Fibroblast of skin of left quadriceps (primary cell): Measurements from ENCODE around the gene APOL4.
"Not testable (repeated sequence)": the region's sequence is repeated elsewhere in the genome, so short reads cannot be mapped to it uniquely, and the experiment has no call there.

Source experiments
- DNase-seq, 2 experiments: peaks; one replicate each; pipeline ENCODE4 v3.0.0-alpha.2; 2013; ENCODE audit warnings: low read depth in 2 of 2

Gene APOL4

DNA sequence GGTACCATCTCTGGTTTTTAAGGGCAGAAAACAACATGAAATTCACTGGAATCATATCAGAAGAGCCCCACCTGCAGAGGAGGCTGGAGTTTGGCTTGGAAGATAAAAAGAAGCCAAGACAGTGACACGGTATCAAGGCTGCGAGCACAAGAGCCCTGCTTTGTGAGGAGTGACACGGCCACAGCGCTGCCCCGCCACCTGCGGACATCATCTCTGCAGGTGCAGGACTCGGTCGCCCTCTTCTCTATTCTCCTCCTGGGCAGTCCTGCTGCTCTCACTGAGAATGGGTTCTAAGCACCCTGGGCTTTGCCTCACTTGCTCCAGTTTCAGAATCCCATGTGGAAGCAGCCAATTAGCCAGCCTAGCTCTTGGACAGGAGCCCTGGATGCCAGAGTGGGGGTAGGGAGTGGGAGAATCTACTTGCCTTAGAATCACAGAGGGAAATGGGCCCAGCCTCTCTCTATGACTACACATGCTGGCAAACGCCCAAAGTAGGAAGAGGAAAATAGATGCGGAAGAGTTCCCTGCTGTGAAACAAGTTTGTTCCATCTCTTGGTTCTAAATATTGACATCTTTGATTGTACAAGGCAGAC, 17.1 kb downstream of the APOL4 start:
- no peak for DNase-seq

DNA sequence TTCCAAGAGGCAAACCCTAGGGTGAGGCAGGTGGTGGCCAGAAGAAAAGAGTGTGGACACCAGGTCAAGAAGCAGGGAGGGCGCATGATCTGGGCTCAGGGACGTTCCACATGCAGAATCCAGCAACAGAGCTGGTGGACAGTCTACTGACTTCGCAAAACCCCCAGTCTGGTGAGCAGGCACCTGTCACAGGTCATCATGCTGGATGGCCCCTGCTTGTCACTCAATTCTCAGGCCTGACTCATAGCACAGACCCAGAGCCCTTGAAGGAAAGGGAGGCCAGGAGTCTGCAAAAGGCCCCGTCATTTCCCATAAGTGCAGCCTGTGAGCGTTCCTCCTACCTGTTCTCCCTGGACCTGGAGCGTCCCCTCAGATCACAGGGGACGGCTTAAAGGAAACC, 18.2 kb downstream of the APOL4 start:
- no peak for DNase-seq

DNA sequence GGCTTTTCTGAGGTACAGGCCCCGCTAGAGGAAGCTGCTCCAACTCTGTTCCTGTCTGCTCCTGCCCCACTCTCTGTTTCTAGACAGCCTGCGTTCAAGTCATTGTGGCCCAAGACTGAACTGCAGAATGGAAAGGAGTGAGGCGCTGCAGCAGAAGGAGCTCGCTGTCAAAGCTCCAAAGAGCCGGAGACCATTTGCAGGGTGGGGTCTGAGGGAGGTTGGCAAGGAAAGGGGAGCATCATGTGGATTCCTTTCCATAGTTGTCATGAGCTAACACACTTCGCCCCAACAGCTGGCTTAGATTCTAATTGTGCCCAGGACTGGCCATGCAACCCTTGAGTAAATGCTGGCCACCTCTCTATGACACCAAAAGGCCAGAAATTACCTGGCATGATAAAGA, 18.8 kb downstream of the APOL4 start:
- no peak for DNase-seq

DNA sequence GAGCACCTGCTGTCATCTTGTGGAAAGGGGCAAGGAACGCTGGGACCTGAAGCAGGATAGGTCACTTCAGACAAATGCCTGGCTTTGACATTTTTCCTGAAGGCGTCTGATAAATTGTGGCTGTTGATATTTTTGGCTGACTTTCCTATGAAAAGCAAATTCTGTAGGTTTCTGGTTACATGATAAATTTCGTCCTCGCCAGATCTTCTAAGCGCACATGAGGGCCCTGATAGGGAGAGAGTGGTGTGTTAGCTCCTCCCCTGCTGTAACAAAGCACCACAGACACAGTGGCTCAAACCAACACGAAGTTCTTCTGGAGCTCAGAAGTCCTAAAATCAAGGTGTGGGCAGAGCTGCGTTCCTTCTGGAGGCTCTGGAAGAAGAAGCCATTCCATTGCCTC, 19.6 kb downstream of the APOL4 start:
- no peak for DNase-seq

DNA sequence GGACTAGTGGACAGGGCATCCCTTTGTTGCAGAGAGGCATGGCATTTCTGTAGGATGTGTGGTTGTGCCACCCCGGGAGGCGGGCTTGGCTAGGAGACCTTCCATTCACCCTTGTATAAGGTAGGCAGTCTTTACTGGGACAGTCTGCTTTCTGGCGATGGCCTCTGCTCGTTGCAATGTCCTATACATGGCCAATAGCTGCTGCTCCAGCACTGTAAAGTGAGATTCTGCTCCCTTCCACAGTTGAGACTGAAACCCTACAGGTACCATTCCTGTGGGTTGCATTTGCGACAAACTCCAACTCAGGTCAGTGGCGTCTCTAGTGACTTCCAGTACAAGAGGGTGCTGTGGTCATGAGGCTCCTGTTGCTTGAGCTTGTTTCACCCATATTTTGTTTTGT, 20.7 kb downstream of the APOL4 start:
- DNase-seq, result no peak

DNA sequence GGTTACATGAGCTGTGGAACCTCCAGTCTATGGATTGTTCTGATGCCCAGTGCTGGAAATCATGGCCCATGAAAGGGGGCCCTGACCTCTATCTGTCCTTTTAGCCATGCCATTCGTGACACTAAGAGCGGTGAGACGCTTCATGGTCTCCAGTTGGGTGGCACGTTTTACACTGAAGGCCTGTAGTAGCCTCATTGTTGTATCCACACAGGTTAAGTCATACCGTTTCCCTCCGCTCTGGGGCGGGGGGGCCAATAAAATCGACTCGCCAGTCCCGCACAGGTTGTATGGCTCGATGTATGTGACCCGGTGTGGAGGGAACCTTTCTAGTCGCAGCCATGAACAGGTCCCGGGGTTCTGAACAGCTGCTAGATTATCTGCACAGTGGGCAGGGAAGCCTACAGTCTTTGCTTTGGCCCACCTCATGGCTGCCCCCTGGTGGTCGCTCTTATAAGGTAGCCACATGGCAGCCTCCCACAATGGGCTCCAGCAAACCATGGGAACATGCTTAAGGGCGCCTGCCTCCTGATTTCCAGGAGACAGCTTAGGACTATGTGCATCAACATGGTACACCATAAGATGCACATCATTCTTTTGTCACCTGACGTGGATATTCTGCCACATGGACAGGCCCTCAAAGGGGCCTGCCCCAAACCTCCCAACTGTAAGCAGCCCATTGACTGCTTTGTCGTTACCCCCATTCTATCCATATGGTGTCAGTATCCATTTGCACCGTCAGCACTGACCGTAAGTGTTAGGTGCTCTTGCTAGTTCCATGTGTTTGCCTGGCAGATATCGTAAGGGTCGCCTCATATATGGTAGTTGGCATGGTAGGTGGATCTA, 21.4 kb downstream of the APOL4 start:
- DNase-seq, result no peak

DNA sequence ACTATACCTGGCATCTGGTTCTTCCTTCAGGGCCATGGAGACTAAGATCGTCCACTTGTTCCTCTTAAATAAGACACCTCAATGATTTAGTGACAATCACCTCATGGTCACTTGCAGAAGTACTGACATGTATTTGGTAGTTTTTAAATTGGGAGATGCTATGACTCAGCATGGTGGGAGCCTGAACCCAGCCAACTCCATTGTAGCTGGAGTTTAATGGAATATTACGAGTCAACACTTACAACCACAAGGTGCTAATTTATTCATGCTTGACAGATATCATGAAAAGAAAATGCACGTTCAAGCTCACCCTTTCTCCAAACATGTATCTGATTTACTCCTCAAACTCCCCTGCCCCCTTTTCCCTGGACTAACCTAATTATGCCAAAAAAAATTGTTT, 24.4 kb downstream of the APOL4 start:
- DNase-seq, result no peak

DNA sequence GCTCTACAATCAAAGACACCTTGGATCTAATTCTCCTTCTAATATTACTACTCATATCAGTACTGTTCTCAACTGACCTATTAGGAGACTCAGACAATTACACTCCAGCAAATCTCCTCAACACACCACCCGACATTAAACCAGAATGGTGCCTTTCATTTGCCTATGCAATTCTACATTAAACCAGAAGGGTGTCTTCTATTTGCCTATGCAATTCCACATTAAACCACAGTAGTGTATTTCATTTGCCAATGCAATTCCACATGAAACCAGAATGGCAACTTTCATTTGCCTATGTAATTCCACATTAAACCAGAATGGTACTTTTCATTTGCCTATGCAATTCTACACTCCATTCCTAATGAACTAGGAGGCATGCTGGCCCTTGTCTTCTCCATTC, 25.7 kb downstream of the APOL4 start:
- no peak for DNase-seq

DNA sequence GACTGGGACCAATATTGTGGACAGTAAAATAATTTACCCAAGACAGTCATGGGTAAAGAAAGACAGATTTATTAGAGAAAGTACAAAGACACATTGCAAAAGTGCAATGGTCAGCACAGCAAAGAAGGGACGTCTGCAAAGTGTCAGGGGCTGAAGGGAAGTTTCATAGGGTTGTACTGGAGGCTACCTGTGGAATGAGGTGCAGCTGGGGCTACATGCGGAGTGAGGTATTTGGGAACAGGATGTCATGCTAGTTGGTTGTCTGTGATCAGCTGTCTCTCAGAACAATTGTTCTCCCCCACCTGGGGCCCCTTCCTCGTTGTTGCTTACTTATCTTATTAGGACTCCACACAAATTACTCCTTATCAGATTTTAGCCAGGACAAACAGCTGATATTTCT, 29.7 kb downstream of the APOL4 start:
- DNase-seq, result no peak

DNA sequence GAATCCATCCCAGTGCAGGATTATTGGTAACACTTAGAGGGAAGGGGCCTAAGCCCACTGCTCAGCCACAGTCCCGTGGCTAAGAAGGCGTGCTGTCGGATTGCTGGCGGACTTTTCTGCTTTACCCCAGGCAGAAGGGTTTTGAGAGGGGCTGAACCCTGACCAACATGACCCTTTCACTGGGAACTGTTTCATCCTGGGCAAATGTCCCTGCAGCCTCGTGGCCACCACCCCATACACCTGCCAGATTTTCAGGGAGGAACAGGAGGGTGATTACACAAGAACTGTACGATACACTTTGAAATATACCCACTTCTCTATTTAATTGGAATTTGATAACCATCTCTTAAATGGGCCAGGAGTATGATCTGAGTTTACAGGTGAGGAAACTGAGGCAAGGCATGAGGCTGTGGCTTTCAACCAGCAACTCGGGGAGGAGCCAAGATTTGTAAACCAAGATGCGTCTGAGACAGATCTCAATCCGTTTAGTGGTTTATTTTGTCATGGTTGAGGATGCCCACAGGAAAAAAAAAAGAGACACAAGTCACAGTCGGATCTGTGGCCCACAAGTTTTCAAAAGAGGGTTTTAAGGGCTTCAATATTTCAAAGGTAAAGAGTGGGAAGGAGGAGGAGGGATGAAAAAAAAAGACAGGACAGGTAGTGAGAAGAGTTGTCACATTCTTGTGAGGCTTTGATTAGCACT, 34.9 kb downstream of the APOL4 start:
- DNase-seq, result no peak

DNA sequence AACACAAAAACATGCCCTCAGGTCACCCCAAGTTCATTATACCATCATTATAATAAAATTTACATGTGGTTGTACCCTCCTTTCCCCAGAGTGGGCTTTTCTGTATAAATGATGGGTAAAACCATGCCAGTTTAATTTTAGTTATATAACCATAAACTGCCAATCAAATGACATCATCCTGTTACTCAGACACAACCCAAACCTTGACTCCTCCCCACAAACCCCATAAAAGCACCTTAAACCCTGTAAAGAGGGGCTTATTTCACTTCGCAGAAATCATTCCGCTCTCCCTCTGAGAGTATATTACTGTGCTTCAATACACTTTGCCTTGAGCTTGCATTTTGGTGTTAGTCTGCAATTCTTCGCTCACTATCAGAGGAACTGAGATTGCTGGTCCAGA, 35.5 kb downstream of the APOL4 start:
- DNase-seq, result no peak

DNA sequence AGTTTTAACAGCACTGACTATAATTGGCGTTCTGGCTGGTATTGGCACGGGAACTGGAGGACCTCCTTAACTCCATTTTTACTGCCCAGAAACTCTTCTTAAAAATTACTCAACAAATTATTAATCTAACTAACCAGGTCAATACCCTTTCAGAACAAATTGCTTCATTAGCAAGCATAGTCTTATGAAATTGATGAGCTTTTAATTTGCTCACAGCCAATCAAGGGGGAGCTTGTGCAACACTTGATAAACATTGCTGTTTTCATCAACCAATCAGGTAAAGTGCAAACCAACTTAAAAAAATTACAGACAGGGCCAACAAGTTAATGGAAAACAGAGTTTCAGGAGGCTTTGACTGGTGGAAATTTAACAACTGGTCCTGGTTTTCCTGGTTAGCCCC, 36.5 kb downstream of the APOL4 start:
- DNase-seq, result no peak

DNA sequence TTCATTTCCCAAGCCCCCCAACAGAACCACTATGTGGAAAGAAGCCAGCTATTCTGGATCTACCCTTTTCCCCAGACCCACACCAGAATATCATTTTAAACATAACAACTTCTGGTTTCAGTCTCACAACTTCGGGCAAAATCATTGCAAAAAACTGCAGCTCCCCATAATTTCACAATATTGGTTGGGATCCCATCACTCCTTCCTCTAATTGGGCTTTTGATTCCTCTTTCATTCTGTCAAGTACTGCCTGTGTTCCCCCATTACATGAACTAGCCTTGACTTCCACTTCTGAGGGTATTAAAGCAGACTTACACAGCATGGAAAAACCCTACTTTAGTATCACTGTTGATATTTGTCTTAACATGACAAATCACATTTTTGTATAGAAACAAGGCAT, 37.0 kb downstream of the APOL4 start:
- no peak for DNase-seq

DNA sequence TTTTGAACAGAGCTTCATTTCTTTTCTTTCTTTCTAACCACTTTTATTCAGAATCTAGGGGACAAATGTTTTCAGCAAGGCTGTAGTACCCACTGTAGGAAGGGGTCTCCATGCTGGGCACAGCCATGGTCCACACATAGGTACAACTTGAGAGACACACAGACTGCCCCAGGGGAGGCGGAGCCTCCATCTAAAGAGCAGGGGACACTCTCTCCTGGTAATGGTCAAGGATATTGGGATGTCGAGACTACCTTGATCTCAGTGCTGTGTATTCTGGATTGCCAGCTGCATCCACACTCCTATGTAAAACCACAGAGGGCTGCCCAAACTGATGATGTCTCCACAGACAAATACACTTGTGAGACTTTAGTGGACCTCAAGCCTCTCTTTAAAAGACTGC, 38.1 kb downstream of the APOL4 start:
- no peak for DNase-seq

DNA sequence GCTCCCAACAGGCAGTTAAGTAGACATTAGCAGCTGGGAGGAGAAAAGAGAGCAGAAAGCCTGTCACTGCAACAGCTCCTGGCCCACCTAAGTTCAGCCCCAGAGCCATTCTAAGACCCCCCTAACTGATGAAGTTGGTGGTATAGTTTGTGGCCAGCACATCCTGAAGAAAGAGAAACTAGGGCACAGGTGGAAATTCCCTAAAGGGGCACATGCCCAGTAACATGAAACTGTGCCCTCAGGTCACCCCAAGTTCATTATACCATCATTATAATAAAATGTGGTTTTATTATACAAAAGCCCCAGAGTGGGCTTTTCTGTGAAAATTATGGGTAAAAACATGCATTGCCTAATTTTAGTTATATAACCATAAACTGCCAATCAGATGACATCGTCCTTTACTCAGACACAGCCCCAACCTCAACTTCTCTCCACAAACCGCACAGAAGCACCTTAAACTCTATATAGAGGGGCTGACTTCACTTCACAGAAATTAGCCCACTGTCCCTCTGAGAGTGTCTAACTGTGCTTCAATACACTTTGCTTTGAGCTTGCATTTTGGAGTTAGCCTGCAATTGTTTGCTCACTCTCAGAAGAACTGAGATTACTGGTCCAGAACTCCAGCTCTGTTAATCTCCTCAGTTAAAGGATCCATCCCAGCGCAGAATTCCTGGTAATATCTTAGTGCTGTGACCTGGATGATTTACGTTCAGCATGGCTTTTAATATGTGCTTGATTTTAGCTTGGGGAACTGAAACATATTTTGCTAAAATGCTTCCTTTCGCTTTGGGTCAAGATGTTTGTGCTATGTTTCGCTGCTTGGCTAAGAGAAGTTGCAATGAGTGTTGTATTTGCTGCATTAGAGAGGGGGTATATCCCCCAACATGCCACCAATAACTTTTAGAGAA, 39.2 kb downstream of the APOL4 start:
- no peak for DNase-seq

DNA sequence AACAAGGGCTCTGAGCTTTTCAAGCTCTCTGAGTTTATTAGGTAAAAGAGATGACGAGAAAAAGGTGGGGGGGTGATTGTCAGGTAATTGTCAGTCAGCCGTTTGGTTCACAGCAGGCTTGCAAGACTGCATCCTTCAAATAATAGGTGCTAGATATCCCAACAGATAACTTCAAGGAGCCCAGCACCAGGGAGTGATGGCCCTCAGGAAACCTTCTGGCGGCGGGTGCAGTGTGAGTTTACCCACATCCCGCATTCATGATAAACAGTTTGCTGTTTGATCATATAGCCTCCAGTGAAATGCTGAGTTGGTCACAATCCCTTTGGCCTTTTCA, 39.8 kb downstream of the APOL4 start:
- not testable (repeated sequence) for DNase-seq

DNA sequence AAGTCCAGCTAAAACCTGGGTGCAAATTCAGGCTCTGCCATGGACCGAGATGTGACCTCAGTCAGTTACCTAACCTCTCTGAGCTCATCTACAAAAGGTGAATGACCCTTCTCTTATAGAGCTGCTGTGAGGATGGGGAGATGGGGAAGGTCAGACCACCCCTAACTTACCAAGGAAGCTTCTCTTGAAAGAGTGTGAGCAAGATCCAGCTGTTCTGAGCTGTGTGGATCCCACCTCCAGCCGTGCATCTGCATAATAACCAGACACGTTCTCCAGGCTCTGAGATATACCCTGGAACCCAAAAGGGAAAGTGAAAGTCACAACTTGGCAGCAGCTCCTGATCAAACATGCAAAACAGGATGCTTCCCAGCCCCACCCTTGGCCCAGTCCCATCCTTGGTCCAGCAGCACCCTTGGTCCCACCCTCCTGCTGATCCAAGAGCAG, 41.1 kb downstream of the APOL4 start, which contains the start of gene APOL3:
Gene APOL3, minus strand, starts transcription at position 257 of the 444 bp plus-strand sequence. CDS start 11,700 bp downstream, outside the sequence.
- no peak for DNase-seq

DNA sequence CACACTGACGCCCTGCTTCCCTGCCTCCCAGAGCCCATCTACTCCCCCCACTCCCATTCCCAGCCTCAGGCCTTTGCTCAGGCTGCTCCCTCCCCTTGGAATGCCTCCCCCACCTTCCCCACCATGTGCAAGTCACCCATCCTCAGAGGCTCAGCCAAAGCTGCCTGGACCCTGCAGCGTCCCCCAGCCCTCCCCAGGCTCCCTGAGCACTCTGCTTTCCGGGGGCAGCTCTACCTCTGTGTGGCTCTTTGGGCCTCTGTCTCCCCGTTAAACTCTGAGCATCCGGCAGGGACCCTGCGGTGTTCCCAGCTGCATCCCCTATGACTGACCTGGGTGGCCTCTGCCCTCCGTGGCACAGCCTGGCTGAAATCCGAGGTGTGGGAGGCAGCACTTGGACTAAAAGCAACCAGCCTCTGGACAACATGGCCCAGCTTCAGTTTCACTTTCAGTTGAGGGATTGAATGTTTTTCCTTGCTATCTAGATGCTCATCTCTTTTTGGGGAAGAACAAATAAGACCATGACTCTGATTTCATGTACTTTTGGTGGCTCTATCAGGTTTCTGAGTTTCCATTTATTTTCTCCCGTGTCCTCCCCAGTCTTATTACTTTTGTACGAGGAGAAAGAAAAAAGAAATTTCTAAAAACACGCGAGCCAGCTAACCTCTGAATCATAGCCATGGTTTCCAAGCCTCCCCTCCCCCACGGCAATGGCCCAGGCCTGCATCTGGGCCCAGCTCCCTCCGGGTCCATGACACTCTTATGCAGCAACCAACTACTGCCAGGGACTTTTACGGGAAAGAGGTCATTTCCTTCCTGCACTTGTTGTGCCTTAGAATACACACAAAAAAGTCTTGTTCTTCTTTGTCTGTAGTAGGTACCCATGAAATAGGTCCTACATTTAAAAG, 44.8 kb downstream of the APOL4 start:
- DNase-seq, result peak; percentile 28 to 32

DNA sequence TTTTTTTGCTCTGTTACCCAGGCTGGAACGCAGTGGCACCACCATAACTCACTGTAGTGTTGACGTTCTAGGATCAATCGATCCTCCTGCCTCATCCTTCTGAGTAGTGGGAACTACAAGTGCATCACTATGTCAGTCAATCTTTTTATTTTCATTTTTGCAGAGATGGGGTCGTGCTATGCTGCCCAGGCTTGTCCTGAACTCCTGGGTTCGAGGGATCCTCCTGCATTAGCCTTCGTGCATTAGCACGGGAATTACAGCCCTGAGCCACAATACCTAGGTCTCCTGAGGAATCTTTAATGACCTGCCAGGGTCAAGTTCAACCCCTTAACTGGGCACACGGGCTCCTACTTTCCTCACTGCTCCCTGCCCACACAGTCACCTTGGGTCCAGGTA, 45.5 kb downstream of the APOL4 start:
- DNase-seq, result no peak

DNA sequence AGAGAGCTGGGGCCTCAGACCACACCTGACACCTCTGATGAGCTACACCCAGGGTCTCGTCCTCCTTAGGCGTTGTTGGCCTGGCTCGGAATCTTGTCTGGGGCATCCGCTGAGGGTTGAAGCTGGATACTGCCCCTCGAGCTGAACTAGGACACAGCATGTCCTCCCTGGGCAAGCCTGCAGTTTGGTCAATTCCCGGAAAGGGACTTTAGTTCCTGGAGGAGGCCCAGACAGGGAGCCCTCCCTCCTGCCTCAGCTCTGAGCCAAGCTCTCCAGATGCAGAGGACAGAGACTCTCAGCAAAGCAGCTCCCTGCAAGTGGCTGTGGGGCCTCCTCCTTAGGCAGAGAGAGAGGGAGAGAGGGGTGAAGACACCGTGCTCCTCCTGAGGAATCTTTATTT, 45.9 kb downstream of the APOL4 start:
- no peak for DNase-seq

DNA sequence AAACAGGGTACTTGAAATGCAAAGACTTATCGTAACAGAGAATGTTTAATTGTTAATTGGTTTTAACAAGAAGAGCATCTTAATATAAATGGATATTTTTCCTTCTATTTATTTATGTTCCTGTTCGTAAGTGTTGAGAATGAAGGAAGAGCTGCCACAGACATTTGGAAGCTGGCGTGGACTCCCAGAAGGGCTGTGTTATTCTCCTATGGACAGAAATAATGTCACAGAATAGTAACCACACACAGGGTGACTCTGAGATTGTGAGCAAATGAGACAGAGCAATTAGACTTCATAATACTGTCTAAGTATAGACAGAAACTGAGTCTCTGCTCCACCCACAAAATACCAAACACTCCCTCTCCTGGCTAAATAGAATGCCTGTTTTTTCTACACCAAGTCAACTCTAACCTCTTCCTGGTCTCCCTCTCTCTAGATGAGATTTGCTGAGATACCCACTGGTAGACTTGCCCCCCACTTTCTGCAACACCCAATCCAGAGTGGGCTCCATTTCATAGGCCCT, 47.1 kb downstream of the APOL4 start:
- no peak for DNase-seq
